ENCODE data around the gene LHFPL6. TPM values are rescaled to one million over a fixed set of nuclear protein-coding genes. Genes with fewer than 3 reads are reported as not detected.

The LHFPL6 gene
- total and polyA plus RNA-seq, 10 of the 15 experiments (the other 5 are each of a cell fraction or from before 2014, with no cell fraction given) = 0.11 to 4.6 (median 0.41) TPM

DNA sequence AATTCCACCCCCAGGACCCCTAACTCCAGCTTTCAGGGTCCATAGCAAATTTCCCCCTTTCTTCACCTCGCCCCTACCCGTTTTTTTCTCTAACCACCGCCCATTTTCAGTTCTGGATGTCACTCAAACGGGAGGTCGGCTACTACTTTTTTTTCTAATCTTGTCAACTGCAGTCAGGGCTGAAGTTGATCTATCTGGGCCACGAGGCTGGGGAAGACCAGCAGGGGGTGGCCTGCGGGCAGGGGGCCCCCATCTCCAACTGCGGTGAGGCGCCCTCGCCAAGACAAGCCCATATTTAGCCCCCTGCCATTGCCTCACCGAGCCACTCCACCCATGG is 748 bp downstream of the LHFPL6 start:
- FAIRE-seq = no peak
- CTCF ChIA-PET = interaction anchor here (1.0 to 3.4 kb wide), 8 partner anchors 10 to 455 kb away, joined by 3 to 18 read pairs (median 6); no protein-coding TSS in a partner anchor
- no peak for TF ChIP-seq SMAD1 (IDR thresholded peaks at IDR 0.05; ENCODE audit: low read depth, partially characterized antibody)
- no peak for TF ChIP-seq SREBF2 (IDR thresholded peaks at IDR 0.05; ENCODE audit: low read length)
- TF ChIP-seq DPF2 (IDR thresholded peaks at IDR 0.05) = no peak
- TF ChIP-seq ESRRA (IDR thresholded peaks at IDR 0.05; ENCODE audit: low read length) = no peak
- TF ChIP-seq, protein P1, sequence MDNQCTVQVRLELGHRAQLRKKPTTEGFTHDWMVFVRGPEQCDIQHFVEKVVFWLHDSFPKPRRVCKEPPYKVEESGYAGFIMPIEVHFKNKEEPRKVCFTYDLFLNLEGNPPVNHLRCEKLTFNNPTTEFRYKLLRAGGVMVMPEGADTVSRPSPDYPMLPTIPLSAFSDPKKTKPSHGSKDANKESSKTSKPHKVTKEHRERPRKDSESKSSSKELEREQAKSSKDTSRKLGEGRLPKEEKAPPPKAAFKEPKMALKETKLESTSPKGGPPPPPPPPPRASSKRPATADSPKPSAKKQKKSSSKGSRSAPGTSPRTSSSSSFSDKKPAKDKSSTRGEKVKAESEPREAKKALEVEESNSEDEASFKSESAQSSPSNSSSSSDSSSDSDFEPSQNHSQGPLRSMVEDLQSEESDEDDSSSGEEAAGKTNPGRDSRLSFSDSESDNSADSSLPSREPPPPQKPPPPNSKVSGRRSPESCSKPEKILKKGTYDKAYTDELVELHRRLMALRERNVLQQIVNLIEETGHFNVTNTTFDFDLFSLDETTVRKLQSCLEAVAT (IDR thresholded peaks at IDR 0.05) = no peak
- no peak for TF ChIP-seq ZBTB11 (CRISPR knock-in tag; IDR thresholded peaks at IDR 0.05)
- TF ChIP-seq JUNB (IDR thresholded peaks at IDR 0.05) = no peak
- no peak for TF ChIP-seq E4F1 (IDR thresholded peaks at IDR 0.05; ENCODE audit: borderline replicate concordance, partially characterized antibody)
- TF ChIP-seq SRF (IDR thresholded peaks at IDR 0.05; ENCODE audit: low read depth in 2 of 2, low read length in 2 of 2) = peak in 1 of 2 experiments; percentile 37; a peak in 1 of 4 replicates
- no peak for TF ChIP-seq GATAD2B (conservative IDR thresholded peaks at IDR 0.05; ENCODE audit: low read depth)
- TF ChIP-seq SPI1 (IDR thresholded peaks at IDR 0.05; ENCODE audit: borderline replicate concordance, insufficient read depth, low read depth, low read length) = no peak
- TF ChIP-seq ZNF384 (IDR thresholded peaks at IDR 0.05; ENCODE audit: borderline replicate concordance, low read depth, low read length) = peak; percentile 84
- no peak for TF ChIP-seq CBX3 (IDR thresholded peaks at IDR 0.05; ENCODE audit: borderline replicate concordance, low read depth)
- TF ChIP-seq PBX3 (IDR thresholded peaks at IDR 0.05; ENCODE audit: insufficient replicate concordance, low read depth, low read length) = peak; percentile 85
- no peak for TF ChIP-seq IKZF1 (conservative IDR thresholded peaks at IDR 0.05)
- no peak for TF ChIP-seq STAT3 (IDR thresholded peaks at IDR 0.05; ENCODE audit: low read depth, low read length)

More for the DNA sequence above, 748 bp downstream of the LHFPL6 start:
- H3K9ac ChIP-seq (ENCODE audit: control insufficient read depth, insufficient read depth, low read length) = peak overlapping the region; percentile 59
- in situ Hi-C loops (cut with MboI) = no loop called here
- 2% methylated on average over 11 of the region's 11 CpGs for WGBS (ENCODE audit: insufficient coverage, insufficient replicate concordance, low lambda C conversion rate, missing lambda C conversion rate)
- intact Hi-C loops (cut with micrococcal nuclease; ENCODE audit: unreplicated experiment) = loop anchor here (5.0 to 10.0 kb wide), 2 partner anchors 57 to 185 kb away; no protein-coding TSS in a partner anchor
- no peaks in the 10 kb centered on the region for H3K9me3 ChIP-seq (replicated peaks; ENCODE audit: control insufficient read depth, insufficient read depth, low read length)
- H3K4me1 ChIP-seq (ENCODE audit: control insufficient read depth, insufficient read depth, low read length) = no peaks in the 10 kb centered on the region; the same call in 1 of the 2 replicates
- H3K4me2 ChIP-seq (ENCODE audit: control insufficient read depth, insufficient read depth) = peak overlapping the region; percentile 94
- no TSS peak for BruUV-seq (replicated peaks)
- no peaks in the 10 kb centered on the region for H3K79me2 ChIP-seq (ENCODE audit: control insufficient read depth, insufficient read depth, low read length)
- no peaks in the 10 kb centered on the region for H3K36me3 ChIP-seq (ENCODE audit: control insufficient read depth in 2 of 2, insufficient read depth in 2 of 2, low read length in 1 of 2)
- ChIA-PET RAD21 (ENCODE audit: unreplicated experiment) (interaction anchor here (1.4 to 5.1 kb wide), 3 partner anchors 9 to 188 kb away, joined by 5 to 21 read pairs (median 9); no protein-coding TSS in a partner anchor), SMC1A (ENCODE audit: uncharacterized antibody, unreplicated experiment) (interaction anchor here (0.6 to 1.9 kb wide), 4 partner anchors 132 to 457 kb away, joined by 3 to 6 read pairs (median 3); no protein-coding TSS in a partner anchor), POLR2A (interaction anchor here (1.3 to 1.7 kb wide), 2 partner anchors 14 to 28 kb away, joined by 3 to 6 read pairs; no protein-coding TSS in a partner anchor)
- no peak overlapping the region for H3K27ac ChIP-seq (ENCODE audit: control insufficient read depth, insufficient read depth)
- ATAC-seq (peak; percentile 50), DNase-seq (ENCODE audit: low read depth, low spot score) (no peak)
- H3K4me3 ChIP-seq = peak overlapping the region; percentile 58
- H4K20me1 ChIP-seq (ENCODE audit: control insufficient read depth, insufficient read depth) = no peaks in the 10 kb centered on the region
- peak overlapping the region; percentile 88 for H2AFZ ChIP-seq (ENCODE audit: control insufficient read depth, low read depth, low read length)
- H3K27me3 ChIP-seq (replicated peaks in 1 of 2; ENCODE audit: control insufficient read depth in 2 of 2, insufficient read depth in 2 of 2, low read length in 1 of 2) = peaks cover 0 to 5% of the 10 kb centered on the region in 2 experiments; a peak in 3 of 4 replicates
